Gastroesophageal sphincter (tissue), 3 donors: ENCODE measurements around the gene B3GALT4.

Experiments
- CTCF ChIP-seq, 4 experiments: fragments of 200-600 bp in 2 of 4; fragments of 450-650 bp in 2 of 4; sonication (generic) in 1 of 4; IDR thresholded peaks; one replicate each; pipeline ENCODE4 v1.5.1; 2017 to 2019; ENCODE audit warnings: antibody characterized with exemption in 4 of 4, mild to moderate bottlenecking in 2 of 4, moderate library complexity in 2 of 4
- POLR2A ChIP-seq, 2 donors: fragments of 450-650 bp; IDR thresholded peaks; one replicate each; pipeline ENCODE4 v1.6.1; 2017; ENCODE audit warnings: antibody characterized with exemption in 2 of 2, mild to moderate bottlenecking in 2 of 2, moderate library complexity in 1 of 2
- POLR2AphosphoS5 ChIP-seq: sonication (generic); formaldehyde crosslinking; IDR thresholded peaks from one replicate; pipeline ENCODE4 v1.6.1; 2017; ENCODE audit warnings: antibody characterized with exemption

GRCh38 chr6:33296797-33297405, 20.0 kb downstream of the B3GALT4 start:
- no peak for TF ChIP-seq CTCF (IDR thresholded peaks at IDR 0.05)
- TF ChIP-seq POLR2AphosphoS5: no peak
- TF ChIP-seq POLR2A (IDR thresholded peaks at IDR 0.05): no peak
